HG03460 (cell line): ENCODE data around the gene MX2.
"Not testable (repeated sequence)": the region's sequence is repeated elsewhere in the genome, so short reads cannot be mapped to it uniquely, and the experiment has no call there.

ENCODE experiments used
- ATAC-seq: cut with Tn5 transposase; IDR thresholded peaks from one replicate; pipeline ENCODE4 v1.9.1; 2021; ENCODE audit not compliant: unreplicated experiment

MX2 gene

GRCh38 chr21:41333752-41334151 is 28.1 kb upstream of the MX2 start:
- ATAC-seq = no peak

GRCh38 chr21:41337515-41337914 is 24.3 kb upstream of the MX2 start:
- no peak for ATAC-seq

GRCh38 chr21:41338455-41338854 is 23.4 kb upstream of the MX2 start:
- no peak for ATAC-seq

GRCh38 chr21:41342035-41342434 is 19.8 kb upstream of the MX2 start:
- no peak for ATAC-seq

GRCh38 chr21:41344146-41344545 is 17.7 kb upstream of the MX2 start:
- no peak for ATAC-seq

GRCh38 chr21:41345356-41345755 is 16.5 kb upstream of the MX2 start:
- ATAC-seq = no peak

GRCh38 chr21:41345934-41346685 is 15.7 kb upstream of the MX2 start:
- ATAC-seq = no peak

- ATAC-seq = no peak
Observed at GRCh38 chr21:41346758-41347157, 15.1 kb upstream of the MX2 start.

GRCh38 chr21:41348434-41348833 is 13.4 kb upstream of the MX2 start:
- no peak for ATAC-seq

GRCh38 chr21:41349126-41349525 is 12.7 kb upstream of the MX2 start:
- no peak for ATAC-seq

GRCh38 chr21:41349619-41350390 is 12.0 kb upstream of the MX2 start:
- ATAC-seq = no peak

GRCh38 chr21:41350436-41351155 is 11.2 kb upstream of the MX2 start:
- no peak for ATAC-seq

GRCh38 chr21:41357546-41357945 is 4.3 kb upstream of the MX2 start:
- ATAC-seq = no peak

- no peak for ATAC-seq
Observed at GRCh38 chr21:41358193-41359166, 3.3 kb upstream of the MX2 start.

- no peak for ATAC-seq
Observed at GRCh38 chr21:41359286-41359685, 2.5 kb upstream of the MX2 start.

- ATAC-seq = not testable (repeated sequence)
Observed at GRCh38 chr21:41359754-41360071, 2.1 kb upstream of the MX2 start.

GRCh38 chr21:41360072-41360821 is 1.6 kb upstream of the MX2 start:
- no peak for ATAC-seq

- ATAC-seq = no peak
Observed at GRCh38 chr21:41361053-41361785, 608 bp upstream of the MX2 start.

GRCh38 chr21:41362605-41363369 is 960 bp downstream of the MX2 start:
- no peak for ATAC-seq
